GM21515 (cell line): ENCODE data around the gene NRXN3.

Experiments used
- ATAC-seq: cut with Tn5 transposase; IDR thresholded peaks from one replicate; pipeline ENCODE4 v1.9.1; 2021; ENCODE audit not compliant: unreplicated experiment

NRXN3 gene

DNA sequence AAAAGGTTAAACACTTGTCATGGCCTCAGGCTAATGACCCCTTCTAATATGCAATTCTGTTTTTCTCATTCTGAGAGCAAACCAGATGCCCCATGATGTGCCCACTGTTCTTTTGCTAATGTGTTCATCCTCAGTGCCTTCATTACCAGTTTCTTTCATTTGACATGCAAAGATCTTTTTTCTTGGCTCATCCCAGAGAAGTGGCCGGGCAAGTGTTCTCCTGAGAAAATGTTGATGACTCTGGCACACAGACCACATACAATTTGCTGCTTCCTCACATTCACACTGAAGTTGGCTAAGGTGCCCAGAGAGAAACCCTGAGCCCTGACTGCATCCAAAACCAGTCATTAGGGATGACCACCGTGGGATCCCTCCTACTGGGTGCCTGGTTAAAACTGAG lies 1207.8 kb downstream of the NRXN3 start:
- ATAC-seq: no peak

DNA sequence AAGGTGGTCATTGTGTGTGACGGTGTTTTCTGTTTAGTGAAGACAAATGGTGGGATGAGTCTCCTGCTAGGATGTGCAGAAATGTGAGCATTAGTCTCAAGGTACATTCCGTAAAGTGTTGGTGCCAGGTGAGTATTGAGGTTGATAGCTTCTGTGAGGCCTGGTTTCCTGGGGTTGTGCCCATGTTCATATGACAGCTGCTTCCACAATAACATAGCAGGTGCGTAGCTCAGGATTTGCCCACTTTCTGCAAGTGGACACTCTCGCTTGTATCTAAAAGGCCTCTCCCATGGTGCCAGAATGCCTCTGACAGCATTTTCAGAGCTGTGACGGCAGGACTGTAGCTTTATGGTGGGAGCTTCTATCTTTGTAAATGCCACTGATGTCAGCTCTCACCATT lies 1209.1 kb downstream of the NRXN3 start:
- no peak for ATAC-seq

DNA sequence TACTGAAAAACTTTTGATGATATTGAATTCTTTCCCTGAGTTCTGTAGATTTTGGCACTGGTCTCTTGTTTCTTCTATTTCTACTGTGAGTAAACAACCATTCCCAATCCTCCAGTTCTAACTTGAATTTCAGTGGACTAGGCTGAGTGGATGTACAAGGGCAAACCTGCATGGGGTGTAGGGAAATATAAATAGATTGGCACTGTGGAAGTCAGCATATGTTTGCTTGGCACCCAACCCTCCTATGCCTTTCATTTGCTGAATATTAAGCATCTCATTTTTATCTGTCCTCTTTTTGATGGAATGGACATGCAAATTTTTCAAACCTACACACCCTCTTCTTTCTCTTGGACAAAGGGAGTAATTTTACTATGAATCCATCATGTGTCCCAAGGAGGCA lies 1212.9 kb downstream of the NRXN3 start:
- ATAC-seq: no peak

DNA sequence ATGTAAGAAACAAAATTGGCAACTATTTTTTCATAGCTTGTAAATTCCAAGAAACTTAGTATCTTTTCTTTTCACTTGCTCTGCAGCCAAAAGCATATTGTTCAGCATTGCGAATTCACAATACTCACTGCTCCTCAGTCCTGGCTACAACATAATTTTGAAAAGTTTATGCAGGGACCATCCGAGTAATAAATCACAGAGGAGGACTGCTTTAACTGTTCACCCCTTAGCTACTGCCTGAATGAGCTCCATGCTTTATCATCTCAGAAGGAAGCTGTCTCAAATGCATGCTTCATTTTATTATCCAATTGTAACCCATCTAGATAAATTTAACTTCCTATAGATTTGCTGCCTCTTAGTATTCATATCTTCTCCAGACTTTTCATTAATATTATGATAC lies 1213.3 kb downstream of the NRXN3 start:
- ATAC-seq: no peak

DNA sequence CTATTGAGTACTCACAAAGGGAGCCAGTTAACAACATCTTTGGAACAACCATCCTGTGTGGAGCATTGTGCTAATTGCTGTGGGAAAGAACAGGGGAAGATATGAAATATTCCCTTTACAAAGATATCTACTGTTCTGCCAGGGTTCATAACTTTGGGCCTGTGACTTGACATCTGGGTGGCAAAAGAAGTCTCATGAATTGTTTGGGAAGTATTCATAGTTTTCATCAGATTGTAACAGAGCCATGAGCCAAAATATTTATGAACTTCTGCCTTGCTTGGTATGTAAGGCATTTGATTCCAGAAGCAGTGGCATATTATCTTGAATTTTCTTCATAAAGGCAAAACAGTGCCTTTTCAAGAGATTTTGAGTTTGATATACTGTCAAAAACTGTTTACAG lies 1224.9 kb downstream of the NRXN3 start:
- ATAC-seq: no peak

DNA sequence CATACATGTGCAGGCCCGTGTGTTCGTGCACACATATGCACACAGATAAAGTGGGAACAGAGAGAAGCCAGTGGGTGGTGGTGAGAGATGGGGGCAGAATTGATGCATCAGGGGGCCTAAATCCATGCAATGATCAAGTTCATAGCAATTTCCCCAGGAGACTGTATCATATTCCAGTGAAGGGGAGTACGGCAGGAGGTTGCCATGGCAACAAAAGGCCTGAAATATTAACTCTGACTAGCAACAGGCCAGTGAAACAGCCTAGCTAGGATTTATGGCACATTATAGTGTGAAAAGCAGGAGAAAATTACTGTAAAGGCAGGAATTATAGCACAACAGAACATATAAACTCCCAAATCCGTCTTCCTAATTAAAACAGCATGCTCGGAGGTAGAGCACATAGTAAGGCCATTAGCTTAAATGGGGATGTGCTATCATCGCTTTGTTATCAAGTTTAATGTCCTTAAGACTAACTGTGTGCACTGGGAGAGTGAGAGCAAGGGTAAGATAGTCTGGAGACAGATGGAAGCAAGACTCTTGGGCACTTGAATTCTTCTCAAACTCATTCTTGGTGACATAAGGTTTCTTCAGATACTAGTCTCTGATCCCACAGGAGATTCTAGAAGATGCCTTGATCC lies 1234.8 kb downstream of the NRXN3 start:
- ATAC-seq: no peak

DNA sequence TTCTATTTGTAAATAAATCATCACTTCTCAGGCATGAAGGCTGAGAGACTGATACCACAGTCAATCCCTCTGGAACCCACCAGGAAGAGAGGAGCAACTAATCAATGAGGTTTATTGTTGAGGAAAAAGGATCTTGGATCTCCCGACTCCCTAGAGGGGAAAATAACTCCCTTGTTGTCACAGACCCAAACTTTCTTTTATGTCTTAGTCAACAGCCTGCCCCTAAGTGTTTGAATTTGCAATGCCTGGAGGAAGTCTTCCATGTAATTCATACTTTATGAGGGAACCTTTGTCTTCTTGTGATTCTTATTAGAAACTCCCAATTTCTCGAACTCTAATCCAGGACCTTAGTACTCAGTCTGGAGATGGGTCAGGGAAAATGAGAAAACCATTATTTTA lies 1235.3 kb downstream of the NRXN3 start:
- no peak for ATAC-seq

DNA sequence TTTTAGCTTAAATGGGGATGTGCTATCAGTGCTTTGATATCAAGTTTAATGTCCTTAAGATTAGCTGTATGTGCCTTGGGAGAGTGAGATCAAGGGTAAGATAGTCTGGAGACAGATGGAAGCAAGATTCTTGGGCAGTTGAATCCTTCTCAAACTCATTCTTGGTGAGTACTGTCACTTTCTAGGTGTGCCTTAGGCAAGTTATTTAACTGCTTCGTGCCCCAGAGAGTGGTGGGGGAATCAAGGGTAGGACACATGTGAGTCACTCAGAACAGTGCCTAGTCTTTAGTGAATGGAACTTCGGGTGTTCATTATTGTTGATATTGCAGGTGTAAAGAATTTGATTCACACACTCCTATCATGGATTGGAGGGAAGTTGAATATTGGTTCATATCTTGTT lies 1237.4 kb downstream of the NRXN3 start:
- no peak for ATAC-seq

DNA sequence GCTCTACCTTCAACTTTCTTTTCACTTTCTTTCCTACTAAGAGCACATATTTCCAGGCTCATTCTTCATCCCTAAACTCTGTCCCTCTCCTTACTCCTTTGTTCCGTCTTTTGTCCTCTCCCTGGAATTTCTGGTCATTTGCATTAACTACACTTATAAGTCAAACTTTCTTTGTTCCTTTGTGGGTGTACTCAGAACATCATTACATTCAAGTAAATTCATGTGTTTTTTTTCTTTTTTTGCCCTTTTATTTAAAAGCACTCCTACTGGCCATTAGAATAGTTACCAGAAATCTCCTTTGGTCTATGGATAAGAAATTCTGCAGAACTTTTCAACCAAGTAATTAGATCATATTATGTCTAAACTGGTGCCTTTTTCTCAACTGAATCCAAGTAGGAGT lies 1238.5 kb downstream of the NRXN3 start:
- no peak for ATAC-seq

DNA sequence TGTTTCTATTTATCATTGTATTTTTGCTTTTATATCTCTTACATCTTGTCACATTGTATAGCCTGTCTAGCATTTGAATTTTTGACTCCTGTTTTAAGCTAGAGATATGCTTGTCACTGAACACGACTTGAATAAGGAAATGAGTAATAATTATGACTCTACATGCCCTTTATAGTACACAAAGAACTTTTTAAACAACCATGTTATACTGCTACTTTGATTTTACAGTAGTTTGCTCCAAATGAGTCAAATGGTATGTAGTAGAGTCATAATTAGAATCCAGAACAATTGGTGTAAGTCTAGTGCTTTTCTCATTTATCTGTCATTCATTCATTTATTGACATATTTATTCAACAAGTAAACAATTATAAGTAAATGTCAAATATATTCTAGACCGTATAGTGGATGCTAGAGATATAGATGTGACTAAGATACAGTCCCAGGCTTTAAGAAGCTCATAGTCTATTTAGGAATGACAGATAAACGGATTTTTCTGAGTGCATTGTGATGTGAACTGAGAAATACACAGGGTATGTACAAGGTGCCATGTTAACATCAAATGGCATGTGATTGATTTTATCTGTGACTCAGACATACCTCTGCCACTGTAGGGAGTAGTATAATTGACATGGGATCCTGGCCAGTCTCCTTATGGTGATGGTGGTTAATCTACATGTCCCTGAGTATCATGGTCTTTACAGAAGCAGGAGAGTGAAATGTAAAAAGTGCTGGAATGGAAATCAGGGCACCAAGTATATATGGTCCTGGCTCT lies 1241.4 kb downstream of the NRXN3 start:
- no peak for ATAC-seq

DNA sequence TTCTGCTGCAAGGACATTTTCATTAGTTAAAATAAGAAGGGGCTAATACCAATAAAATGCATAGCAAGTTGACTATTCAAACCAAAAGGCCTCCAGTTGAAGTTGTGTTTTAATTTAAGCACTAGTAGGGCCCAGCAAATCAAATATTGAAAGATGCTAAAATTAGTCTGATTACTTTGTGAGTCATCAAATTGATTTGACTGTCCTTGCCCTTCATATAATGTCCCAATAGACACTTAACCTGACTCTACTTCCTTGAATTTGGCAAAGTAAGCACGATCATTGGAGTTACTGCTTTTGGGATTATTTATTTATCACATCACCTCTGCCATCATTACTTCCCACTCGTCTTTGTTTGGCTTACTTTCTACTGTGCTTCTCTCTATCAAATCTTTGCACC lies 1242.6 kb downstream of the NRXN3 start:
- no peak for ATAC-seq

DNA sequence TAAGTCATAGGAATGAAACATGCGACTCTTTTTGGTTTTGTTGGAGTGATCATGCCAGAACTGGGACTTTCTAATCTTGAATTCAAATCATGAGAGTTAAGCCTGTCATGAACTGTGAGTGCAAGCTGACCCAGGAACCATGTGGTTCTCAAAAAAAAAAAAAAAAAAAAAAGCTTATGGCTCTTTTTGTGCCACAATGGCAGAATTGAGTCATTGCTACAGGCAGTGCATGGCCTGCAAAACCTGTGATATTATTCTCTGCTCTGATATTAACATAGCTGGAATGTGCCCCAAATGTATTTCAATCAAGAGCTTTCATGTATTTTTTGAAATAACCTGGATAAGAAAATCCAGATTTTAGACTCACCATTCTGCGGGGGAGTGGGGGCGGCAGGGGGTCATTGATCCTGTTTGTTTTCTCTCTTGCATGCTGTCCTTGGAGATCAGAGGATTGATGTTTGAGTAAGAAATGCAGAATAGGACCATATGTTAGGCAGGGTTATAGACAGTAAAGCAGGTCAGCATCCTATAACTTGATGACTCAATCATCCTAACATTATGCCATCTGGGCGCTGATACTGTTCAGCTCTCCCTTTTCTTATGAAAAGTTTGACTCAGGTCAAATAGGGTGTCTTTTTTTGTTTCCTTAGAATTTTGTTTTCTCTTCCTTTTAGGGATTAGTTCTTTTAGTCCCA lies 1243.7 kb downstream of the NRXN3 start:
- ATAC-seq: no peak

DNA sequence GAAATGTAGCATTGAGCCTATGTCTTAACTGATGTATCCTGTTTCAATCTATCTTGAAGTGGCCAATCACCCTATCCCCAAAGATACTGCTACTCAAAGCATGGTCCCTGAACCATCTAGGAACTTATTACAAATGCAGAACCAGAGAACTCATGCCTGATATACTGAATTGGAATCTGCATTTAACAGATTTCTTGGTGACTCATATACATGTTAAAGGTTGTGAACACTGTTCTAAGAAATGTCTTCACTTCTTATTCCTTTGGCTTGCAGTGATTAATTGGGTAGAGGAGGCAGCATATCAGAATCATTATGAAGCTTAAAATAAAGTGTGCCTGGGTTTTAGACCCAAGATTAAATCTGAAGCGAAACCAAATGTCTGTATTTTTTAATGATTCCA lies 1245.6 kb downstream of the NRXN3 start:
- ATAC-seq: no peak

DNA sequence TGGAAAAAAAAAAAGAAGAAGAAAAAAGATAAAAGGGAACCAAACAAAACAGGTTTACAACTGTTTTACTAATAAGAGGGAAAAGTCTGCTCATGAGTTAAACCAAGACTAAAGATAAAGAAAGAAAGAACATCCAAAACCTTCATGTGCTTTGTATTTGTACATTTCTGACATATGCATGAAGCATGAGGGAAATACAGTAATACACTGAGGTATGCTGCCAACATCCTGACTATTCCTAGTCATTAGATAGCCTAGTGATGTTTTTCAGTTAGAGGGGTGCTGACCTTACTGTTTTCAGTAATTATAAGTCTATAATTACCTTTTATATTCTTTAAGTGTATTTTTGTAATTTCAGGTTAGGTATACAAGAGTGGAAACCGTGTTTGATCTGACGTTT lies 1247.8 kb downstream of the NRXN3 start:
- no peak for ATAC-seq

DNA sequence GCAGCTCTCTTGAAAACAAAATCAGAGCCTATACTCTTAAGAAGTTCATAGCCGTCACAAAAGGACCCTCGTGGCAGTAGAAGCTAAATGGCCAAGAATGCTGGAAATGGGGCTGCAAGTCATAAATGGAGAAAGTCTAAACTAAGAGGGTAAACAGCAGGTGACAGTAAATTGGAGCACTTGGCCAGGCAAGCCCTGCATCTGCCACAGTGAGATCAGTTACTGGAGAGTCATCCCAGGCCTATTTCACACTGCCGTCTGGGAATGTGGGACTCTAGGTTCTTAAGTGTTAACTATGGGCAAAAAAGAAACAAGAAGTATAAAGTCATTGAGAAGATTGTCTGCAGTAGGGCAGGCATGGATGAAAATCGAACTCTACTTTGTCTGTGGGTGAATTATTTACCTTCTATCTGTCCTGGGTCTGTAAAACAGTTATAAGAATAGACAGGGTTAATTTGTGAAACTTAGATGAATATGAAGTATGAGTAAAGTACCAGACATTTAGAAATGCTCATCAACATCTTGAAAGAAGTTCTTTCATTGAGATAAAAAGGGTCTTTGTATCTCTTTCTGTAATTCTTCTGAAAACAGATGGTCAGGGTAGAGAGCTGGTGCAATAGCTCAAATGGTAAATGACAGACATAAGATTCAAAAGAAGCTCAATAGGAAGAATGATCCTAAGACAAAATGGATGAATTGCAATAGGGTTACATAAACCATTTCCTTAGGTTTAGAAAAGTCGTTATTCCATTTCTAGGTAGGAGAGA lies 1248.7 kb downstream of the NRXN3 start:
- no peak for ATAC-seq

DNA sequence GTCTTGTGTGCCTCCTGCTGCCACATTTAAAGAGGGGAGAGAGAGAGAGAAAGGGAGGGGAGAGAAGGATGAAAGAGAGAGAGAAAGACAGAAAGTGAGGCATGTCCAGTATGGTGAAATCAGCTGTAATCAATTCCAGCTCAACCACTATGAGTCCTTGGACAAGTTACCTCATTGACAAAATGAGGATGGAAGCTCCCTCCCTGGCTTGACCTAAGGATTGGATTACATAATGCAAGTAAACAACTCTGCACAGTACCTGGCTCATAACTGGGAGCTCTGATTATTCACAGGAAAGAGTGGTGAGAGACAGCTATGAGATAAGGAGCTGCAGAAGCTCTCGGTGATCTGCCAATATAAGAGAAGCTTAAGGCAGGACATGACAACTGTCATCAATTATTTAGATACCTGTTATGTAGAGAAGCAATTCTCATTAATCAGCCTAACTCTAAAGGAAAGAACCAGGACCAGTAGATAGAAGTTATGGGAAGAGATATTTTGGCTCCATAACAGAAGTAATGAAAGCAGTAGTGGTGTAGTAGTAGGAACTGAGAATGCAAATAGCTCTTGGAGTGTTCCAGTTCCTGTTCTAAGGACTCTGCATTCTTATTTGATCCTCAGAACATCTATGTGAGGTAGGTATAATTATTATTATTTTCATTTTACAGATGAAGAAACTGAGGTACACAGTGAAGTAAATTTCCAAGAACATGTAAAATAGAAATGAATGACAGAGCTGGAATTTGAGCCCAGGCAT lies 1249.6 kb downstream of the NRXN3 start:
- ATAC-seq: no peak

DNA sequence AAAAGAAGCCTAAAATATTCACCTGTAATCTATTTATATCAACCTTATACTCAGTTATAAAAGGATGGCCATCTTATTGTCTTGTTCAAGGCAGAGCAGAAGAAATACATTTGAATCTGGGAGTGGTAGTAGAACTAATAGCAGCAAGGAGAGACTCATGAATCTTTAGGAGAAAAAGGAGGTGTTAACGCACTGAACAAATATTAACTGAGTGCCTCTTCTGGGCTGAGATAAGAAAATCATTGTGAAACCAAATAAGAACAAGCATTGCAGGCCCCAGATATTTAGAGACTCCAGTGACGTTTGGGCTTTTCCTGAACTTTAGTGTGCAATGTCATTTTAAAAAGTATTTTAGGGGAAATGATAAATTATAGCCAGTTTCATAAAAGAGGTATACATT lies 1250.6 kb downstream of the NRXN3 start:
- no peak for ATAC-seq

DNA sequence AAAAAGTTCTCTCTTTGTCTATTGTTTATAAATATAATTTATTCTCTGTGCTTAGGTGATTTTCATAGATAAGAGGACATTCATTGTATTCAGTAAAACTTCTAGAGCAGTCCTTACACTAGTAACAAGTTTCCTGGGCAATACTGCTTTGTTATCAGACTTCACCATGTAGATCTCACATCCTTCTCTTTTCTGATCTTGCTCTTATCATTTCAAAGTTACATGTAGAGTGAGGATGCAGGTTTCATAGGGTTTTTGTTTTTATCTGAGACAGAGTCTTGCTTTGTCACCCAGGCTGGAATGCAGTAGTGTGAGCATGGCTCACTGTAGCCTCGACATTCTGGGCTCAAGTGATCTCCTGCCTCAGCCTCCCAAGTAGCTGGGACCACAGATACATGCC lies 1251.6 kb downstream of the NRXN3 start:
- no peak for ATAC-seq

DNA sequence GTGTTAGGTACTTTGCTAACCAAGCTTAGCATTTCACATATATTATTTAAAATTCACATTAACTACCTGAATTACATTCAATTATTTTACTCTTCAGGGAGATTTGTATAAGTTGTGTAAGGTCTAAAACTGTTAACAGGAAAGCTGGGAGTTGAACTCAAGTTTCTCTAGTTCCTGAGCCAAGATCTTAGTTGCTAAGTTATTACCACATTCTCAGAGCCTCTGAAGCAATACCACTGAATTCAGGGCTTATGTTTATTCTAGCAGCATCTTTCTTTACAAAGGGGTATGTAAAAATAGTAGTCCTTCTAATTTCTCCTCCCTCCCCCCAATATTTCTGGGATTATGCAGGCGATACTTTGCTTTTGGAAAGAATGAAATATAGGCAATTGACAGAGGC lies 1254.3 kb downstream of the NRXN3 start:
- ATAC-seq: no peak

DNA sequence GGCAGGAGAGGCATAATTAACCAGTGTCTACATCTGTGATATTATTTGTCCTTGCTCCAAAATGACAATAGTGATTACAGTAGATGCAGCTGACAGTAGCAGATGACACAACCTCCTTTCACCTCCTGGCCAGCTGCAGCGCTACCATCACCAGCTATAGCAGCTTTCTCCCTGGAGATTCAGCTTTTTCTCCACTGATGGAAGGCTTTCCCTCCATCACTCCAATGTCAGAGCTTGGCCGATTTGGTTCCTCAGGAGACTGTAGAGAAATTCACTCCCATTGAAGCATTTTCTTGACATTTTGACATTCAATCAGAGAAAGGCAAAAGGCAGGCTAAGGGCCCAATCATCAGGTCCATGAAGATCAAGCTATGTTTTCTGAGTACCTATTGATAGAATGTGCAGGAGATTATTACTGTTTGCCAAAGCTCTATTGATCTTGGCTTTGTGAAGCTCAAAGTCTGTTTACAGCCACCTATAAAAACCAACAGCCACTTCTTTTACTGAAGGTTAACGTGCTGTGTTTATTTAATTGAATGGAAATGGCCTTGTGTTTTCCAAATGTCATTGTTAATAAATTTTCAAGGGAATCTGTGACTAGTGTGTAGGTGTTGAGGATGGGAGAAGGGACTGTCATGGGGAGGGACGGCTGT lies 1256.1 kb downstream of the NRXN3 start:
- ATAC-seq: no peak
